OCI-LY1 (cell line): Measurements from ENCODE around the gene COL5A2.

Source experiments
- EZH2 ChIP-seq: fragments of 200-600 bp; sonication (generic), shearing (Covaris generic); IDR thresholded peaks from 2 replicates; pipeline ENCODE4 v1.8.0; 2017; ENCODE audit warnings: borderline replicate concordance, mixed run types, mild to moderate bottlenecking, antibody characterized with exemption, low read length, moderate library complexity, mixed read lengths
- TF ChIP-seq, protein P1 (sequence below): fragments of 200-600 bp; sonication (generic), shearing (Covaris generic); IDR thresholded peaks from 2 replicates; pipeline ENCODE4 v1.5.1; 2017; ENCODE audit warnings: mild to moderate bottlenecking, antibody characterized with exemption, low read length, moderate library complexity, mixed read lengths

- no peak for TF ChIP-seq EZH2
- TF ChIP-seq, protein P1, sequence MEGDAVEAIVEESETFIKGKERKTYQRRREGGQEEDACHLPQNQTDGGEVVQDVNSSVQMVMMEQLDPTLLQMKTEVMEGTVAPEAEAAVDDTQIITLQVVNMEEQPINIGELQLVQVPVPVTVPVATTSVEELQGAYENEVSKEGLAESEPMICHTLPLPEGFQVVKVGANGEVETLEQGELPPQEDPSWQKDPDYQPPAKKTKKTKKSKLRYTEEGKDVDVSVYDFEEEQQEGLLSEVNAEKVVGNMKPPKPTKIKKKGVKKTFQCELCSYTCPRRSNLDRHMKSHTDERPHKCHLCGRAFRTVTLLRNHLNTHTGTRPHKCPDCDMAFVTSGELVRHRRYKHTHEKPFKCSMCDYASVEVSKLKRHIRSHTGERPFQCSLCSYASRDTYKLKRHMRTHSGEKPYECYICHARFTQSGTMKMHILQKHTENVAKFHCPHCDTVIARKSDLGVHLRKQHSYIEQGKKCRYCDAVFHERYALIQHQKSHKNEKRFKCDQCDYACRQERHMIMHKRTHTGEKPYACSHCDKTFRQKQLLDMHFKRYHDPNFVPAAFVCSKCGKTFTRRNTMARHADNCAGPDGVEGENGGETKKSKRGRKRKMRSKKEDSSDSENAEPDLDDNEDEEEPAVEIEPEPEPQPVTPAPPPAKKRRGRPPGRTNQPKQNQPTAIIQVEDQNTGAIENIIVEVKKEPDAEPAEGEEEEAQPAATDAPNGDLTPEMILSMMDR, result no peak
Observed at GRCh38 chr2:189225032-189225431, 45.5 kb upstream of the COL5A2 start.
